ENCODE measurements around the gene NUP93. TPM values are rescaled to one million over a fixed set of nuclear protein-coding genes. Genes with fewer than 3 reads are reported as not detected.

The NUP93 gene
- total and polyA plus RNA-seq, 2 donors: 25.1 to 49.0 TPM

DNA sequence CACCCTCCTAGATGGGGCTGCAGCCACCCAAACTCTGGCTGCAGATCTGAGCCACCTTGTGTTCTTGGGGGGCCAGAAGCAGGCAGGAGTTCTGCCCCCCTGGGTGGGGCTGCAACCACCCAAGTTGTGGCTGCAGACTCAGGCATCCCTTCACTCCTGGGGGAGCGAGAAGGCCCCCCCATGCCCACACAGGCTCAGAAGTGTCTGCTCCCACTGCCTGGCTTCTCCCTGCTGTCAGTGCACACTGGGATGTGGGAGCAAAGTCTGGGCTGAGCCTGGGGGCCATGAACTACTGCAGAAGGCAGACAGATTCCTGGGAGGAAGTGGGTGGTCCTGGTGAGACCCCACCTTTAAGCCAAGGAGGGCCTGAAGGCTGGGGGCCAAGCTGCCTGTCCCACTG is 34.7 kb upstream of the NUP93 start:
- 73% methylated on average over 1 of the region's 1 CpG for WGBS

DNA sequence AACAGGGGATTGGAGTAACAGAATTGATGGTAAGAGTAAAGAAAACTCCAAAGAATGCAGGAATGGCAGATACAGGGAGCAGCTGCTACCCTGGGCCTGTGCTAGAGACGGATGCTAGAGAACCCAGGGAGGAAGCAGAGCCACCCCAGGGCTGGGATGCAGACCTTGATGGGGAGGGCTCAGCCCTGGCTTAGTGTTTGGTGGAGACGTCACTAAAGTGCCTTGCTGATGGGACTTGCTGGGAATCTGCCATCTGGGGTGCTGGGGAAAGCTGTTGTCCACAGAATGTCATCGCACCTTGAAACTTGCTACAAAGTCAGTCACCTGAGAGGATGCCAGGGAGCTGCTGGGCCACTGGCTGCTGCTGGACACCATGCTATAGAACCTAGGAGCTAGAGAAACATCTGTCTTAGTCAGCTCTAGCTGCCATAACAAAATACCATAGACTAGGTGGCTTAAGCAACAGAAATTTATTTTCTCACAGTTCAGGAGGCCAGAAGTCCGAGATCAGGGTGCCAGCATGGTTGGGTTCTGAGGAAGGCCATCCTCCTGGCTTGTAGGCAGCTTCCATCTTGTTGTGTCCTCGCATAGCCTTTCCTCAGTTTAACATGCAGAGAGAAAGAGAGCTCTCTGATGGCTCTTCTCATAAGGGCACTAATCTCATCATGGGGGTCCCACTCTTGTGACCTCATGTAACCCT is 32.3 kb upstream of the NUP93 start:
- 87% methylated on average over 5 of the region's 5 CpGs for WGBS
- no peak overlapping the region for H3K4me3 ChIP-seq (ENCODE audit: low read depth, low read length)
- DNase-seq (ENCODE audit: extremely low spot score): no peak

More for the DNA sequence above, 34.7 kb upstream of the NUP93 start:
- no peak for DNase-seq (ENCODE audit: extremely low spot score)
- Histone ChIP-seq H3K4me1 (ENCODE audit: insufficient read depth) (no peaks in the 10 kb centered on the region), H3K36me3 (ENCODE audit: insufficient read depth) (no peaks in the 10 kb centered on the region), H3K27ac (ENCODE audit: low read depth) (no peak overlapping the region), H3K4me3 (ENCODE audit: low read depth, low read length) (no peak overlapping the region)

DNA sequence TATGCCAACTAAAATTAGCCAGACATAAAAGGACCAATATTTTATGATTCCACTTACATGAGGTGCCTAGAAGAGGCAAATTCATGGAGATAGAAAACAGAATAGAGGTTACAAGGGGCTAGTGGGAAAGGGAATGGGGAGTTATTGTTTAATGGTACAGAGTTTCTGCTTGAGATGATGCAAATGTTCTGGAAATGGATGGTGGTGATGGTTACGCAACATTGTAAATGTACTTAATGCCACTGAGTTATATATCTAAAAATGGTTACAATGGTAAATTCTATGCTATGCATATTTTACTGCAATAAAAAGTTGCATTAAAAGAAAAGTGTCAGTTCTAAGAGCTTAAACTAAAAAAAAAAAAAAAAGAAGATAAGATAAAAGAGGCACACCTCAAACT is 29.7 kb upstream of the NUP93 start:
- Histone ChIP-seq H3K27ac (ENCODE audit: low read depth) (no peak overlapping the region), H3K4me1 (ENCODE audit: insufficient read depth) (no peaks in the 10 kb centered on the region), H3K36me3 (ENCODE audit: insufficient read depth) (no peaks in the 10 kb centered on the region), H3K4me3 (ENCODE audit: low read depth, low read length) (no peak overlapping the region)
- DNase-seq (ENCODE audit: extremely low spot score): no peak
- 94% methylated on average over 1 of the region's 1 CpG for WGBS

More for the DNA sequence above, 32.3 kb upstream of the NUP93 start:
- Histone ChIP-seq H3K4me1 (ENCODE audit: insufficient read depth) (no peaks in the 10 kb centered on the region), H3K36me3 (ENCODE audit: insufficient read depth) (no peaks in the 10 kb centered on the region), H3K27ac (ENCODE audit: low read depth) (no peak overlapping the region)

DNA sequence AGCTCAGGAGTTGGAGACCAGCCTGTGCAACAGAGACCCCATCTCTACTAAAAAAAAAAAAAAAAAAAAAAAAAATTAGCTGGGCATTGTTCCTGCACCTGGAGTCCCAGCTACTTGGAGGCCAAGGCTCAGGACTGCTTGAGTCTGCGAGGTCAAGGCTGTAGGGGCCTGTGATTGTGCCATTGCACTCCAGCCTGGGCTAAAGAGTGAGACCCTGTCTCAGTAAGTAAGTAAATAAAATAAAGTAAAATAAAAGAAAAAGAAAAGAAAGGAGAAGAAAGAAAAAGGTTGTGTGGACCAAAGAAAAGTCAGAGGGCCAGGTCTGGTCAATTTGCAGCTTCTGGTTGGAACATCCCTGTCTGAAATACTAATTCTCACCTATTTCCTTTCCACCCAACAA is 29.3 kb upstream of the NUP93 start:
- H3K4me1 ChIP-seq (ENCODE audit: insufficient read depth): no peaks in the 10 kb centered on the region
- H3K27ac ChIP-seq (ENCODE audit: low read depth): no peak overlapping the region
- no peak overlapping the region for H3K4me3 ChIP-seq (ENCODE audit: low read depth, low read length)
- no peak for DNase-seq (ENCODE audit: extremely low spot score)
- 97% methylated on average over 1 of the region's 1 CpG for WGBS
- no peaks in the 10 kb centered on the region for H3K36me3 ChIP-seq (ENCODE audit: insufficient read depth)

DNA sequence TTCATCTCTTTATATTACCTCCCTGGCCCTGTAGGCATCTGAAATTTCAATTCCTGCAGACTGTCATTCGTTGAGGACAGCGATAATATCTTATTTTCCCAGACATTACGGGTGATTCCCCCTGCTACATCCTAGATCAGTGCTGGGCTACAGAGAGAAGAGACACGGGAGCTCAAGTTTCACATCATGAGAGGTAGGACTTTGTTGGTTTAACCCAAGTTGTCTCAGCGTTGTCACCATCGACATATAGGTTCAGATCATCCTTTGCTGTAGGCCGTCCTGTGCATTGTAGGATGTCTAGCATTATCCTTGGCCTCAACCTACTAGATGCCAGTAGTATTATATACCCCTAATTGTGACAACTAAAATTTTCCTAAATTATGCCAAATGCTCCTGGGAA is 28.4 kb upstream of the NUP93 start:
- DNase-seq (ENCODE audit: extremely low spot score): no peak
- no peaks in the 10 kb centered on the region for H3K36me3 ChIP-seq (ENCODE audit: insufficient read depth)
- H3K27ac ChIP-seq (ENCODE audit: low read depth): no peak overlapping the region
- no peak overlapping the region for H3K4me3 ChIP-seq (ENCODE audit: low read depth, low read length)
- 89% methylated on average over 7 of the region's 7 CpGs for WGBS
- H3K4me1 ChIP-seq (ENCODE audit: insufficient read depth): no peaks in the 10 kb centered on the region

DNA sequence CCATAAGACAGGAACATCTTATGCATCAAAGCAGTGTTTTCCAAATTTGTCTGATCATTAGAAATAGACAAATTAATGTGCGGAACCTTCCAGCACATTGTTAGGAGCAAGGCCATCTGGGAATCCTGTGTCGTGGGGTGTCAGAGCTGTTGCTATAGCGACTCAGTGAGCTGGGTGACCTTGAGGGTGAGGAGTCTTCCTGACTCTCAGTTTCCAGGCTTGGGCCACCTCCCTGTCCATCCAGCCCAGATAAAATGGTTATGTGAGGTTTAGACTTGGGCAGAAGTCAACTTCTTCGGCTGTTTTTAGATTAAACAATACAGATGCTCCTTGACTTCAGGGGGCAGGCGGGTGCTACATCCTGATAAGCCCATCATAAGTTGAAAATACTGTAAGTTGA is 27.1 kb upstream of the NUP93 start:
- H3K4me3 ChIP-seq (ENCODE audit: low read depth, low read length): no peak overlapping the region
- H3K4me1 ChIP-seq (ENCODE audit: insufficient read depth): no peaks in the 10 kb centered on the region
- DNase-seq (ENCODE audit: extremely low spot score): no peak
- no peak overlapping the region for H3K27ac ChIP-seq (ENCODE audit: low read depth)
- H3K36me3 ChIP-seq (ENCODE audit: insufficient read depth): no peaks in the 10 kb centered on the region
- 86% methylated on average over 5 of the region's 5 CpGs for WGBS

DNA sequence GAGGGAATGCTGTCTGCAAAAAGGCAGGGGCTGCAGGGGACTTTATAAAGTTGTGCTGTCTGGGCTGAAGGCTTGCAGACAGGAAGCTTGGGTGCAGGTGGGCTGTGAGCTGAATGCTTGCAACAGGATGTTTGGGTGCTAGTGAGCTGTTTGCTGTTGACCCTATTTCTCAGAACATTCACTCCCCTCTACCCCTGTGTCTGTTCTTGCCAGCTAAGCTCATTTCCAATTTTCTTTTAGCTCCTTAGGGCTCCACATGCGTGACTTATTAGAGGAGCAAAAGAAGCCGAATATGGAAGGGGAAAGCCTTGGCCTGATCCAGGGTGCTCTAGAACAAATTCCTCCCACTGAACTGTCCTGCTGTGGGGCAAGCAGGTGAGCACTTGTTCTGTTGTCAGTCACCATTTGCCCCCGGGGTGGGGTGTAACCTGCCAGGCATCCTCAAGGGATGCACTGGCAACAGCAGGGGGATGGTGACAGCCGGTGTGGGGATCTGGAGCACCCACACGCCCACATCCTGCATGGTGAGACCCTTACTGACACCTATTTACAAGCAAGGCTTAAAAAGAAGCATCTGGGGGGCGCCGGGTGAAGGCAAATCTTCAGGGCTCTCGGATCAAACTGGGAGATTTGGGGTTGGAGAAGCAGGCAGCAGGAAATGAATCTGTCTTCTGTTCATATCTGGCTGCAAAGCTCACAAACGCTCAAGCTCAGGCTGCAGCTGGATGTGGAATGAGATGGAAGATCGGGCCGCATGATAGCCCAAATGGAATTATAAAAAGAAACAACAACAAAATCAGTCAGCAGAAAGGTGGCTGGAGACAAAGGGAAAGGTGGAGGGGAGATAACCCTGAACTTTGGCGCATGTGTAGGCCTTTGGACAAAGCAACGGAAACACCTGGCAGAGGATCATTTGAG is 21.1 kb upstream of the NUP93 start:
- no peaks in the 10 kb centered on the region for H3K36me3 ChIP-seq (ENCODE audit: insufficient read depth)
- WGBS: 58% methylated on average over 13 of the region's 13 CpGs
- no peak for DNase-seq (ENCODE audit: extremely low spot score)
- no peaks in the 10 kb centered on the region for H3K4me1 ChIP-seq (ENCODE audit: insufficient read depth)
- H3K4me3 ChIP-seq (ENCODE audit: low read depth, low read length): no peak overlapping the region
- H3K27ac ChIP-seq (ENCODE audit: low read depth): no peak overlapping the region

DNA sequence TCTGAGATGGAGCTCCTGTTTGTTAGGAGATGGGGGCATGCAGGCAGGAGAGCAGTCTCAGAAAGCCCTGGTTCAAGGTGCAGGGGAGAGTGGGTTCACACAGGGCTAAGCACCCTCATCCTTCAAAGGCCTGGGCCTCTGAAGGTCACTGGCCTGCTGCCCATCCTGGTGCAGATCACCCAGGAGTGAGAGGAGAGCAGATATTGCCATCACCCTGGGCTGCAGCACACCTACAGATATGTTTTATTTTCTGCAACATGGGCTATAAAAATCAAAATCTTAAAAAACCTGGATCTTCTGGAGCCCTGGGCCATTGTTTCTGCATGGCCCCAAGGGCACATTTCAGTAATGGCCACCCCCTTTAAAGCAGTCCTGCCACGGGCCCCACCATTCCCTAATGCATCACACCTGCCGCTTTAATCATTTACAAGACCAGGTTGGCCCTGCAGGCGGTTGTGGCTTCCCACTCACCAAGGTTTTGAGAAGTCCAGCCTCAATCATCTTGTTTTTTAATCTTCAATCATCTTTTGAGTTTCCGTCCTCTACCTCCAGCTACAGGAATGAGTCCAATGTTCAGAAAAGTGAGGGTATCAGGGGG is 20.4 kb upstream of the NUP93 start:
- WGBS: 91% methylated on average over 4 of the region's 4 CpGs
- no peak overlapping the region for H3K27ac ChIP-seq (ENCODE audit: low read depth)
- H3K4me1 ChIP-seq (ENCODE audit: insufficient read depth): no peaks in the 10 kb centered on the region
- no peak for DNase-seq (ENCODE audit: extremely low spot score)
- H3K36me3 ChIP-seq (ENCODE audit: insufficient read depth): no peaks in the 10 kb centered on the region
- H3K4me3 ChIP-seq (ENCODE audit: low read depth, low read length): no peak overlapping the region

DNA sequence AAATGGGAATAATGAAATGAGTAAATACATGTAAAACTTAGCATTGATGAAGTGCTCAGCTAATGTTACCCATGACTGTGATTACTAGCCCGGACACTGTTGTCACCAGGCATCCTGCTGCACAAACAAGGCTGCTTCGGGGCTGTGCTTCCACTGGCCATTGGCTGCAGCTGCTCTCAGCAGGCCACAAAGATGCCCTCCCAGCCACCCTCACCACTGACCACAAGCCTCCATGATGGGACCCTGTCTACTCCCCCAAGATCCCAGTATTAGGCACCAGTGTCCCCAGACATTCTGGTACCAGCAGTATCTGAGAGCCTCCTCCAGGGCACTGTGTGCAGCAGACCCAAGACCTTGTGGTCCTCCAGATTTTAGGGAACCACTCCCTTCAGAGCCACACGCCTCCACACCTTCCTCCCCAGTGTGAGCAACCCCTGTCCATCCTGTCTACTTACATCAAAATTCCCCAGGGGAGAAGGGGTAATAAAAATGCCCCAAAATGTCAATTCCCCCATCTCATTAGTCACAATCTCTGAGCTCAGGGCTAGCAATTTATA is 19.7 kb upstream of the NUP93 start:
- DNase-seq (ENCODE audit: extremely low spot score): no peak
- Histone ChIP-seq H3K27ac (ENCODE audit: low read depth) (no peak overlapping the region), H3K4me1 (ENCODE audit: insufficient read depth) (no peaks in the 10 kb centered on the region), H3K4me3 (ENCODE audit: low read depth, low read length) (no peak overlapping the region), H3K36me3 (ENCODE audit: insufficient read depth) (no peaks in the 10 kb centered on the region)
- whole genome bisulfite sequencing: 86% methylated on average over 3 of the region's 3 CpGs

DNA sequence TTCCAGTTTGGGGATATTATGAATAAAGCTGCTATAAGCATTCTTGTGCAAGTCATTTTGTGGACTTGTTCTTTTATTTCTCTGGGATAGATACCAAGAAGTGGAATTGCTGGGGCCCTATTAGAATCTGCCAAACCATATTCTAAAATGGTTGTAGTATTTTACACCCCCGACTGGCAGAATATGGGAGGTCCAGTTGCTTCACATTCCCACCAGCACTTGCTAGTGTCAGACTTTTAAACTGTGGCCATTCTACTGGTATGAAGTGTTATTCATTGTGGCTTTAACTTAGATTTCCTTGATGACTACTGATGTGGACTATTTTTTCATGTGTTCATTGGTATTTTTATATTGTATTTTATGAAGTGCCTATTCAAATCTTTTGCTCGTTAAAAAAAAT is 18.1 kb upstream of the NUP93 start:
- WGBS: 81% methylated on average over 2 of the region's 2 CpGs
- DNase-seq (ENCODE audit: extremely low spot score): no peak
- H3K36me3 ChIP-seq (ENCODE audit: insufficient read depth): no peaks in the 10 kb centered on the region
- H3K4me1 ChIP-seq (ENCODE audit: insufficient read depth): no peaks in the 10 kb centered on the region
- H3K4me3 ChIP-seq (ENCODE audit: low read depth, low read length): no peak overlapping the region
- H3K27ac ChIP-seq (ENCODE audit: low read depth): no peak overlapping the region

DNA sequence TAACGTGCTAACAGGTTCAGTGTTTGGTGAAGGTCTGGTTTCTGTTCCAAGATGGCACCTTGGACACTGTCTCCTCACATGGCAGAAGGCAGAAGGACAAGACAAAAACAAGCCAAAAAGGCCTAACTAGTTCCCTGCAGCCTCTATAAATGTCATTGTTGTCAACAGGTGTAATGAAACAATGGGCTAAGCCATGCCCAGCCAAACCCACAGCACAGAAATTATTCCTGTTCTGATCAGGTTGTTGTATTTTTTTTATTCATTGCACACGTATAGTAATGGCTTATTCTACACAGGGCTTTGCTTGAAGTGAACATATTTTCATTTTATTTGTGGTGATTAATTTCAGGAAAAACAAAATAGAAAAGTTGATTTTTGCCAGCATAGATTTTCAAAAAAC is 16.1 kb upstream of the NUP93 start:
- 90% methylated on average over 2 of the region's 2 CpGs for WGBS
- no peak overlapping the region for H3K27ac ChIP-seq (ENCODE audit: low read depth)

DNA sequence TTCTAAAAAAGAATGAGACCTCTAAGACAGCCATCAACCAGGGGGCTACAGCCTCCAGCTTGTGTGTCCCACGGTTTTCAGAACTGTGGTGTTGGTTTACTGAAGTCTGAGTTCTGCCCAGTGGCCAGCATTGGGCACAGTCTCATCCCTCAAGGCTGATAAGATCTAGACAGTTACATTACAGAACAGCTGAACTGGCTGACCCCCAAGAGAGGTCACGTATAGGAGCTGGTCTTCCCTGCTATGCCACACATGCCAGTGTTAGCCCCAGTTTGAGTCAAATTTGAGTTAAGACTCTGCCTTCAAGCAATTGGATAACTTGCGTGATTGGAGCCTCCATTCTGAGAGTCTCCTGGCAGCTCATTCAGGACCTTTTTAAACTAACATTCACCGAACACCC is 14.8 kb upstream of the NUP93 start:
- 67% methylated on average over 4 of the region's 4 CpGs for WGBS
- Histone ChIP-seq H3K4me3 (ENCODE audit: low read depth, low read length) (no peak overlapping the region), H3K4me1 (ENCODE audit: insufficient read depth) (no peaks in the 10 kb centered on the region), H3K36me3 (ENCODE audit: insufficient read depth) (no peaks in the 10 kb centered on the region), H3K27ac (ENCODE audit: low read depth) (no peak overlapping the region)
- DNase-seq (ENCODE audit: extremely low spot score): no peak

More for the DNA sequence above, 16.1 kb upstream of the NUP93 start:
- Histone ChIP-seq H3K36me3 (ENCODE audit: insufficient read depth) (no peaks in the 10 kb centered on the region), H3K4me1 (ENCODE audit: insufficient read depth) (no peaks in the 10 kb centered on the region), H3K4me3 (ENCODE audit: low read depth, low read length) (no peak overlapping the region)
- DNase-seq (ENCODE audit: extremely low spot score): no peak

DNA sequence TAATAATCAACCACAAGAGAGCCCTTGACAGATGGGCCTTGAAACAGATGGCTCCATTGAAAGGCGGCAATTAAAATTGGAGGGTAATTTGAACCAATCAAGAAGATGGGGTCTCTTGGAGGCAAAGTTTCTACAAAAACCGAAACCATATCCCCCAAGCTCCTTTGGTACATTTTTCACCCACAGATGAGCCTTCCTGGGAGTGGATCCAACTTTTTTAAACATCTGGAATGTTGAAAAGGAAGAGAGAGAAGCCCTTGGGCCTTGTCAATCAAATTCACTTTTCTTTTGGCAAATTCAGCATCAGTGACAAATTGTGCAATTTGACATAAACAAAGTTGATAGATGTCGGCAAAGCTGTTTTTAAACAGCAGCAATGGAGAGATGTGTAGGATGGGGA is 13.2 kb upstream of the NUP93 start:
- H3K27ac ChIP-seq (ENCODE audit: low read depth): no peak overlapping the region
- no peak overlapping the region for H3K4me3 ChIP-seq (ENCODE audit: low read depth, low read length)
- H3K36me3 ChIP-seq (ENCODE audit: insufficient read depth): no peaks in the 10 kb centered on the region
- WGBS: 75% methylated on average over 3 of the region's 3 CpGs
- no peak for DNase-seq (ENCODE audit: extremely low spot score)
- H3K4me1 ChIP-seq (ENCODE audit: insufficient read depth): no peaks in the 10 kb centered on the region

Data from urinary bladder (tissue), 4 donors.